Activated gamma-delta T cell treated with Interleukin-2 at 50 U/mL for 16 hours (primary cell): ENCODE data around the gene REP15.
"Not testable (repeated sequence)": the region's sequence is repeated elsewhere in the genome, so short reads cannot be mapped to it uniquely, and the experiment has no call there.

Experiments
- DNase-seq: peaks from one replicate; pipeline ENCODE4 v3.0.0-alpha.2; 2020

The REP15 gene, protein sequence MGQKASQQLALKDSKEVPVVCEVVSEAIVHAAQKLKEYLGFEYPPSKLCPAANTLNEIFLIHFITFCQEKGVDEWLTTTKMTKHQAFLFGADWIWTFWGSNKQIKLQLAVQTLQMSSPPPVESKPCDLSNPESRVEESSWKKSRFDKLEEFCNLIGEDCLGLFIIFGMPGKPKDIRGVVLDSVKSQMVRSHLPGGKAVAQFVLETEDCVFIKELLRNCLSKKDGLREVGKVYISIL

DNA sequence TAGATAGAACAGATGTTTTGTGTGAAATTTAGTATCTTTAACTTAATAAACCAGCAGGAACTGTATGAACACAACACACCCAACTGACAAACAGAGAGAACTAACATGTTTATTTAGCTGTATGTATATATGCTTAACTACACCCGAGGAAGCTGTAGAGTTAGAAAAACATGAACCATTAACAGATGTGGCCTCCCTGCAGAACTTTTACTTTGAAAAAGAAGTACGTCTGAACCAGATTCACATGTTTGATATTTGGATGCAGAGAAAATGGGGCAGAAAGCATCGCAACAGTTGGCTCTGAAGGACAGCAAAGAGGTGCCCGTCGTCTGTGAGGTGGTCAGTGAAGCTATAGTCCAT lies at the start of gene REP15:
TSS of gene REP15 (plus strand) at position 155 of the 360 bp plus-strand sequence. CDS start at position 271, 116 bp downstream.
- DNase-seq = no peak

DNA sequence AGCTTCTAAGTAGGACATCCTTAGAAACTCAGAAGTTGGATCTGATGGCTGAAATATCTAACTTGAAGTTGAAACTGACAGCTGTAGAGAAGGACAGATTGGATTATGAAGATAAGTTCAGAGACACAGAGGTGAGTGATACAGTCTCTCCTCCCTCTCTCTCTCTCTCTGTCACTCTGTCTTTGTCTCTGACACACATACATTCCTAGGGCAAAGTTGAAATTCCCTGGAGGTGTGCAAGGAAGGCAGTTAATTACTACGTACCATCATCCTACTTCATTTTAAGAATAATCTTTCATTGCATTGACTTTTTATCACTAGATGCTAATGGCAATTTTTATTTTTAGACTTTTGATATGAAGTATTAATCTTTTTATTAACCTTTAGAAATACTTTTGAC lies 46.2 kb upstream of the REP15 start:
- no peak for DNase-seq

DNA sequence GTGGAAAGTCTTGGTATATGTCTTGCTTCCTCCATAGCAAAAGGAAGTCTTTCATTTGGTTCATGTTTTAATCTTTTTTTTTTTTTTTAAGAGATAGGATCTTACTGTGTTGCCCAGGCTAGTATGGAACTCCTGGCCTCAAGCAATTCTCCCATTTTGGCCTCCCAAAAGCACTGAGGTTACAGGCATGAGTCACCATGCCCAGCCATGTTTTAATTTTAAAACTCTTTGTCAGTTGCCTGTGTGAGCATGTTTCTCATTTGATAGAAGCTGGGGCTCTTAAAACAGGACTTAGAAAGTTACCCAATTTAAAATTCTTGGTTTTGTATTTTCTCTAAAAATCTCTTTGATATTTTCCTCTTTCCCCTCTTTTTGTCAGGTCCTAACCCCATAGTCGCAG lies 45.0 kb upstream of the REP15 start:
- no peak for DNase-seq

DNA sequence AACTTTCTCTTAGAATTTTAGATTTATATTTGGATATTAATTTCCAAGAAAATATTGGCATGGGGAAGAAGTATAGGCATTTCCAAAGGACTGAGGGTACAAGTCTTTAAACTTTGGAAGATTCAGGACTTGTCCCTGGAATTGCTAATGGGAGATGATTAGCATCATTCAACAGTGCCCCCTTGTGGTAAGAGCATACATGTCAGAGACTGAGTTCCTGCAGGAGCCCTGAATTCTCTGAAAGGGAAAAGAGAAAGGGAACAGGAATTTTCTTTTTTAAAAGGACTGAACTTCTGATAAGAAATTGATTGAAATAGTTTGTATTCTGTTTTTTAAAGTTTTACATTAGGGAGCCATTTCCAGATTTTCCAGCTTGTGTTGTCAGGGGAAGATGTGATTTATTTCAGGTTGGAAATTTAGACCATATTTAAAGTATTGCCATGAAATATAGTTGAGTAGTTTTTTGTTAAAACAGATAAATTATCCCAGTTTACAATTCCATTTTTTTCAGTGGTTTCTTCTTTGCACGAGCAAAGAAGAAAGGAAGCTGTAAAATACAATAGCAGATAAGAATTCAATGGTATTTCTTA lies 44.0 kb upstream of the REP15 start:
- DNase-seq = peak; percentile 19

DNA sequence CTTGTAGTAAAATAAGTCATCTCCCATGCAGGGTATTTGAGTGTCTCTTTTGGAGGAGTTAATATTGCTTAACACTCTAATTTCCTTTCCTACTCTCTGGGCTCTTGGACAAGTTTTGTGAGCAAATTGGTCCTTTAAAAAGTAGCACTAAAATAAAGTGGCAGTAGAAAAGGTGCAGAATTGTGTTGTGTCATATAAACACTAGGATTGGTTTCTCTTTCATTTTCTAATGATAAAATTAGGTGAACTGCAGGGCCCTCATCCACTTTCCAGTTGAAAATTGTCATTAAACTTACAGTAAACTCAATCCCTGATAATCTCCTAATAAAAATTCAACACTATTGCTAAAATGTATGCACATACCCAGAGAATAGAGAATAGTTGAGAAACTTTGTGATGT lies 42.6 kb upstream of the REP15 start:
- DNase-seq = no peak

DNA sequence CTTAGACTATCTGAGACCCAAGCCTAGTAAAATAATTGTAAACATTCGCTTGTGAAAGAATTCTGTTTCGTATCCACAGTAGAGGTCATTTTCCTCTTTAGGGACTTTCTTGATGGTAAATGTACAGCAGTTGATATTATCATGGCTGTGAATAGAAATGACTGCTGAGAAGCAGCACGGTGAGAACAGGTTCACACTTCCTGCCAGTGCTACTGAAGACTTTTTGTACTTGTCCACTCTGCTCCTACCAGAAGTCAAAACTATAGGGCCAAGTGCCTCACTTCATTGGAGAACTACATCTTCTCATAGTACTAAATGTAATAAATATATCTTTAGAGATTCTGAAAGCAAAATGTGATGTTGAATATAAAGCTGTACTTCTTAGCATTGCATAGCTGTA lies 40.8 kb upstream of the REP15 start:
- not testable (repeated sequence) for DNase-seq

DNA sequence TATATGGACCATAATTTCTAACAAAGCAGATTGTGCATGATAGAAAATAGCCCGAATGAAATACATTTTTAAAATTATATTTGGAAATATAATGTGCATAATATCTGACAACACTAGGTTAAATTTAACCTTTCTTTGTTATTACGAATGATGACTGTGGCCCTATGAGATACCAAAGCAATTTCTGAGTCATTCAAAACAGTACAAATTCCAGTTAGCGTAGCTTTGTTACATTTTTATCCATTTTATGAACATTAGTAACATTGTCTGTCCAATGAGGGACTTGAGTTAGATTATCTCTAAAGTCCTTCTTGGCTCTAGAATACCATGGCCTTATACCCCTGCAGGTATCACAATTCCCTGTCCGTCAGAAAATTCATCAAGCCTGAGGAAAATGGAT lies 39.0 kb upstream of the REP15 start:
- DNase-seq = no peak

DNA sequence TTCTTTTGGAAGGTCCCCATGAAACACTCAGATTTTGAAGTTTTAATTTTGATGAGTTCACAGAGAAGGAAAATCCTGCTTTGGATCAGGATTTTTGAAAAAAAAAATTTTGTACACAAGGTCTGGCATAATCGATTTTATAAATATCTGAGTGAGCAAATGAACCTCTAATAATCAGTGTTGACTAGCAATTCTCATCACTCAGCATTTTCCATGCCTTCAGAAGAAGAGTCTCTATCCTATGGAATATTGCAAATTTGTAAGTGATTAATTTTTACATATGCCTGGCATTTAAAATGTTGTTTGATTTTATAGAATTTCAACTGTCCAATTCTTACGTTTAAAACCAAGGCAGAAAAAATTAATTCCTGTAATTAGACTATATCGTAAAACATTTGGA lies 30.5 kb upstream of the REP15 start:
- DNase-seq = no peak

DNA sequence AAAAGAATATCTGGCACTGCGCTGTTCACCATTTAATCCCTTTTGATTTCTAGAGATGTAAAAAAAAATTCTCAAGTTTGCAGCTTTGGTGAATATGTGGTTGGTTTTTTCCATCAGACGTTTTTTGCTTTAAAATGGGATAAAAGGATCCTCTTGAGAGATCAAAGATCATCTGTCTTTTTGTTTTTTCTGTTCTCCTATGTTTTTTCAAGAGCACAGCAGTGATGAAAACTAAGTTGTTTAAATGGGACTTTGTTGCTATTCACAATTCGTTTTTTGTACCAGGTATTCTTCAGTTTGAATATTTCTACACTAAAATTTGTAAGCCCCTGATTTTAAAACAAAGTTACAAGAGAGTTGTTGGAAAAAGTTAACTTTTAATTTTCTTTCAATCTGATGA lies 29.7 kb upstream of the REP15 start:
- DNase-seq = no peak

DNA sequence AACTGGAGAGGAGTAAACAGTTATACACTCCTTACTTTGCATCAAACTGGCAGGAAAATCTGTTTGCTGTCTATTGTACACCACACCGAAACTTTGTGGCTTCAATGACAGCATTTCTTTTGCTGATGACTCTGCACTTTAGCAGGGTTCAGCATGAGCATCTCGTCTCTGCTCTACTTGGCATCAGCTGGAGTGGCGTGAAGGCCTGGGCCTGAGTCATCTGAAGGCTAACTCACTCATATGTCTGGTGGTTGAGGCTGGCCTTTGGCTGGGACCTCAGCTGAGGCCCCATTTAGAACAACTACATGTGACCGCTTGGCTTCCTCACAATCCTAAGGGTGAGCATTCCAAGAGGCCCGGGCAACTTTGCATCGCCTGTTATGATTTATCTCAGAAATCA lies 28.7 kb upstream of the REP15 start:
- no peak for DNase-seq

DNA sequence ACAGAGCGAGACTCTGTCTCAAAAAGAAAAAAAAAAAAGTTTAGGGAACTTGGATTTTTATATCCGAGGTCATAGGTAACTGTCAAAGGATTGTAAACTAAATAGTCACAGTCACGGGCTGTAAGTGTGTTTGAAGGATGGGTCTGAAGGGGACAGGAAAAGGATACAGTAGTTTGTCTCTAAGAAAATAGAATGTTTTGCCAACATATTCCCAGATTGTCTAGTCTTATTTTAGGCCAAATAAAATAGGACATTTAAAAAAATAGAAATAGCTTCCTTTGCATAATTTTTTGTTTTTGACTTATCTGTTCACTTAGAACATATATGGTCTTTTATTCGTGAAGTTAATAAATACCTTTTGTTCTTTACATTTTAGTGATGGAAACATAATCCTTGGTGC lies 24.2 kb upstream of the REP15 start:
- DNase-seq = no peak

DNA sequence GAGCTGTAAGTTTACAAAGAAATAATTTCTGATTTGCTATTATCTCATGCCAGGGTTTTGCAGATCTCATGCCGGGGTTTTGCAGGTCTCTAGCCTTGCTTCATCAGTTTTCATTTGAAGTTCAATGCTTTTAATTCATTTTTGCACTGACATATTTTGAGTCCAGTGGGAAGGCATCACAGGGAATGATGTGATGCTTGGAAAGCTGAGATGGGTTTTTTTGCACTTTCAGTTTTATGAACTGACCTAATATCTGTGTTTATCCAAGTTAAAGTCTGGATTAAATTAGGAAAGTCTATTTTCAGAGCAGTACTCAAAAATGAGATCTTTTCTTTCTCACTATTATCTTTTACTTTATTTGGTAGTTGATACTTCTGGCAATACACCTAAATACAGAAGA lies 23.6 kb upstream of the REP15 start:
- DNase-seq = no peak

DNA sequence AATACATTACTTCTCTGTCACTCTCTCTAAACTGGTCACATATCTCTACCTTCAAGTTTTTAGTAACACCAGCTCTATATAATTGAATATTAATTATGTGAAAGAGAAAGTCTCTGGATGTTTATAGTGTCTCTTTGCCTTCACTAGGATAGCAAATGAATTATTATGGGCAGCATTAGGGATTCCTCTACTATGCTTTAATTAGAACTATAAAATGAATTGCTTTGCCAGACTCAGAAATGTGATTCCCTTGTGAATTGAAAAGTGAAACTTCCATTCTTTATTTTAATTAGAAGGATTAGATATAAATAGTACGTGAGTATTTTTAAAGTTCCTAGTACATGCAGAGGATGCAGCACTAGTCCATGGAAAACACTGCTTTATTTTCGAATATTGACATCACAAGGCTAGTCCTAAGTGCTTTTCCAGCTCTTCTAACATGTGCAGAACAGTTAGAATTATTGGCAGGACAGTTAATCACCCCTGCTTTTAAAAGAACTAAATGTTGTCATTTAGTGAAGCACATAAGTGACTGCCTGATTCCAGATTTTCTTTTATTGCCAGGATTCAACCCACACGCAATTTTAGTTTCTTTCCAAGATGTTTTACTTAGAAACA lies 23.0 kb upstream of the REP15 start:
- no peak for DNase-seq

DNA sequence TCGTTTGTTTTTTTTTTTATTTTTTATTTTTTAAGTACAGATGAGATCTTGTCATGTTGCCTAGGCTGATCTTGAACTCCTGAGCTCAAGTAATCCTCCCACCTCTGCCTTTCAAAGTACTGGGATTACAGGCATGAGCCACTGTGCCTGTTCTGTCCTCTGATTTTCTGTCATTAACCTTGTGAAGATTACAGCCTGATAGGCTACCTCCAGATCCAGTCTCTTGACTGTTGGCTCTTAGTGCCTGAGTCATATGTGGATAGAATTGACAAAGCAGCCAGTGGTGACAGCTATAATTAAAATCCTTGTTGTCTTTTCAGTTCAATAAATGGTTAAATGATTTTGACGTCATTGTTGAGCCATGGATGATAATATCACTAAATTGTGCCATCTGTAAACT lies 21.3 kb upstream of the REP15 start:
- DNase-seq = no peak

DNA sequence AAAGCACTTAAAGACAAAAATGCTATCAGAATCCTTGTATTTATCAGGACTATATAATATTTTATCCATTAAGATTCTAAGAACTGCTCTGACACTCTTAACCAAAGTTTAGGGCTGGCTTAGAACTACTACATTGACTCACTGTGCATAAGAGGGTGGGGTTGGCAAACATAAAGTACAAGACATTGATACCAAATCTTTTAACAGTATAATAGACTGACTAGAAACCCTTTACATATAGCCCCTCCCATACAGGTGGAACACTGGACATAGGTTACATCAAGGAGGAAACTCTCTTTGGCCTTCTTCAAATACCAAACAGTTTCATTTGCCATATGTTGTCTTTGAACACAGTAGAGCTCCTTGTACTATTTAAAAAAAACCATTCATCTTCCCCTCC lies 15.6 kb upstream of the REP15 start:
- no peak for DNase-seq

DNA sequence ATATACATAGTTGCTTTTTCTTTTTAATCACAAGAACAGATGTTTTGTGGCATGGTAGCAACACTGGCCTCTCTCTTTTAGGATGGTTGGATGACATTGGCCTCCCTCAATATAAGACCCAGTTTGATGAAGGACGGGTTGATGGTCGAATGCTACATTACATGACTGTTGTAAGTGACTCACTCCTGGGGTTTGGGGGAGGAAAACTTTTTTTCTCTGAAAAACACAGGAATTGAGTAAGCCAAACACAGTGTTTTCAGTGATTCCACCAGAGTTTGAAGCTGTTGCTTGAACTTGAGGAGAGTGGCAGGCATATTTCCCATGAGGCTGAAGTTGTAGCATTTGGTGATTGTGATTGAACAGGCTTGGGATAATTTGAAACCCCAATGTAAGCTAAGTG lies 13.7 kb upstream of the REP15 start:
- DNase-seq = no peak

DNA sequence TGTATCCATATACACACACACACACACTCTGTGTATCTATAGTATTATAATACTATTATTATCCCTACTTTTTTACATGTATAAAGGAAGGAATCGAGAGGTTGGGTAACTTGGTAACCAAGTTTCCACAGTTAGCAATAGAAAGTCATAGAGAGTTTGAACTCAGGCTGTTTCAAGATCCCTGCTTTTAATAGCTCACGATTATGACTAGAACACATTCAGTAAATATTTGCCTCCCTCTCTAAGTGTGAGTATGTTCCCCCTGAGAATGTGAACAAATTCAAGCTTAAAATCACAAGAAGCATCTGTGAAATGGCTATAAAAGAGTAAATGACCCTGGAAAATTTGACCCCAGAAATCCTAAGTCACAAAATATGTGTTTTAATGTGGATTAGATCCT lies 11.0 kb upstream of the REP15 start:
- no peak for DNase-seq

DNA sequence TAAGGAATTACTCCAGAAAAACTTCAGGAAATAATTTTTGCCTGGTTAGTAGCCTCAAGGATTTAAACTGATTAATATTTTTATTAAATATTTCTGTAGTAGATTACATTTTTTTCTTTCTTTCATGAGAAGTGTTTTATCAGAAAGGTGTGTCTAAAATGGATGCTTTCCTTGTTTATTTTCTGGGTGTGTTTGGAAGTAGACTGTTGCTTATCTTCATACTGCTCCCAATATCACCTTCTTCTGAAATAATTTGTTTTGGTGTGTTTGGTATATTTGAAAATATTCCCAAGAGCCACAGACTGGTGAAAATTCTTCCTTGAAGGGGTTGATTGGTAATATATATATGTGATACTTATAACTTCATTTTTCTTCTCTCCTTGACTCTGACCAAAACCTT lies 10.1 kb upstream of the REP15 start:
- no peak for DNase-seq

DNA sequence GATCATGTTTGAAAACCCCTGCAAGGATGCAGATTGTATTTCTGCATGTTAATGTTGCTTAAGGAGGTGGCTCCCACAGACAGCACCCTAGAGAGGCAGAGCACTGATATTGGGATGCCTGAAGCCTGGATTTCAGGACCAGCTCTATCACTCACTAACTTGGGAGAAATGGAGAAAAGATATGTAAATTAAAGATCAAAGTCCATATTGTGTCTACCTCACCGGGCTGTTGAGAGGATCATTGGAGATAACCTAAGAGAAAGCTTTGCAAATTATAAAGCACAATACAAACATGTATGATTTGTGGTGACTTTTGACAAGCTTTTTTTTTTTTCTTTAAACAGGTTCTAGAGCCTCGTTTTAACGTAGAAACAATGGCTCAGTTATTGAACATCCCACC lies 7.6 kb upstream of the REP15 start:
- no peak for DNase-seq

DNA sequence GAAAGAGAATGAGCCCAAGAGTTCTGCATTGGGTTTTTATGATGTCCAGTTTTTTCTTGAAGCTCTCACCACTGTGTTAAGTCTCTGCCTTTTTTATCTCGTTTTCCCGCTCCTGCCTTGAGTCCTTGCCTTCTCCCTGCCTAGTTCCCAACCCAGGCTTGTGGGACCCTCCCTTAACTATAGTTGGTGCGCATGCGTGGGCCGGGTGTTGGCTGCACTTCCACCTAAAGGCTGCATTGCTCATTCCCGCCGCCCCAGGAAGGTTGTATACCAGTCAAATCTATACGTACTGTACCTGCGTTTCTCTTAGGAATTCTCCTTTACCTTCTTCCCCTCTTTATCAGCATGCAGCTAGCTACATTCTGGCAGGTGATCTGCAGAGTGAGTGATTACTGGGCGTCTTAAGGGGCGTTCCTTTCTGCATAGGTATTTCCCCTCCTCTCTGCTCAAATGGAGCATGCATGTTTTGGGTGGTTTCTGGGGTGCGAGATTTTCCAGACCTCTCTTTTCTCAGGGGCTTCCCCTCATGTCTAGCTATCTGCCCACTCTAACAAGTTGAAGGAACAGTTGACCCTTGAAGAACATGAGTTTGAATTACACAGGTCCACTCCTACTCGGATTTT lies 6.6 kb upstream of the REP15 start:
- no peak for DNase-seq

DNA sequence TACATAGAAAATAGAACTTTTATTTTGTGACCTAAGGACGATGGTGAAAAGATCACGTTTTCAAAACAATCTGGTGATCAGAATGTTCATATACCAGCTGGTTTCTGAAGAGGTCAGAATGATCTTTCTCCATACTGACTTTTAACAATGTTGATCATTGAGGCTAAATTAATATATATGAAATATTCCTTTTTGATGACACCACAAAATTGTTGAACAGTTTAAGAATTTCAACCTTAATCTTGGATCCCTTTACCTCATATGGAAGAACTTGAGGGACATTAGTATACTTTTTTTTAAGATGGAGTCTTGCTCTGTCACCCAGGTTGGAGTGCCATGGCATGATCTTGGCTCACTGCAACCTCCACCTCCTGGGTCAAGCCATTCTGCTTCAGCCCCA lies 2.8 kb upstream of the REP15 start:
- no peak for DNase-seq

DNA sequence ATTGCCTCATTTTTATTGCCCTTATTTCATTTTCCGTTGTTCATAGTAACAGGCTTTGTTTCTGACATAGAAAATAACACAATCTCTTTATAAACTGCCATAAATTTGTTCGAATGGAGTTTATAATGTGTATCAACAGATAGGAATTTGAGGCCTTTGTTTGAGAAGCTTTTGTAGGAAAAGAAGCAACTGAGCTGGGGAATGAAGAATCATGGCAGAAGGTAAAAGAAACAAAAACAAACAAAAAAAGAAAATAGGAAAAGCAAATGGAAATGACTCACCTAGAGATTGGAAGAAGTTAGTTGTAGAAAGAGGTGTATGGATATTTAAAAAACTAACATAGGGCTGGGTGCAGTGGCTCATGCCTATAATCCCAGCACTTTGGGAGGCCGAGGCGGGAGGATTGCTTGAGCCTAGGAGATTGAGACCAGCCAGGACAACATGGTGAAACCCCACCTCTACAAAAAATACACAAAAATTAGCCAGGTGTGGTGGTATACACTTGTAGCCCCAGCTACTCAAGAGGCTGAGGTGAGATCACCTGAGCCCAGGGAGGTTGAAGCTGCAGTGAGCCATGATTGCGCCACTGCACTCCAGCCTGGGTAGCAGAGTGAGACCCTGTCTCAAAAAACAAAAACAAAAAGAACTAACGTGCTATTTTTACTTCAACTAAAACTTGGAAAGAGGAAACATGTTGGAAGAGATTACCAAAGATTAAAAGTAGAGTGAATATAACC lies 523 bp upstream of the REP15 start:
- no peak for DNase-seq

DNA sequence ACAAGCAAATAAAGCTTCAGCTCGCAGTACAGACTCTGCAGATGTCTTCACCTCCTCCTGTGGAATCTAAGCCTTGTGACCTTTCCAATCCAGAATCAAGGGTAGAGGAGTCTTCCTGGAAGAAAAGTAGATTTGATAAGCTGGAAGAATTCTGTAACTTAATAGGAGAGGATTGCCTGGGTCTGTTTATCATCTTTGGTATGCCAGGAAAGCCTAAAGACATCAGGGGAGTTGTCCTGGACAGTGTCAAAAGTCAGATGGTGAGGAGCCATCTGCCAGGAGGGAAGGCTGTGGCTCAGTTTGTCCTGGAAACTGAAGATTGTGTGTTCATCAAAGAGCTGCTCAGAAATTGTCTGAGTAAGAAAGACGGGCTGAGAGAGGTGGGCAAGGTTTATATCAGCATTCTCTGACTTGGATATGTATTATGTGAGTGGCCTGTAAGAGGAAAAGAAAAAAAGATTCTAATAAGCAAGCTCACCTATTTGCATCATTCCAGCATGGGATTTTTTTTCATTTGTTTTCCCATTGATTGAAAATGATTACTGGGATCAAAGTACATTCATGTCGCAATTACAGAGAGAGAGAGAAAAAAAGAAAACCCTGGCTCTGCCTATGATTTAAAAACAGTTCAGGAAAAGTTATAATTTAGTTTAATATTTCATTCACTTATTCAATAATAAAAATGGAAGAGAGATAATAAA lies 767 bp downstream of the REP15 start:
- no peak for DNase-seq
